ENCODE data around the gene NUTM2B. TPM values are rescaled to one million over a fixed set of nuclear protein-coding genes. Genes with fewer than 3 reads are reported as not detected.

The NUTM2B gene, protein sequence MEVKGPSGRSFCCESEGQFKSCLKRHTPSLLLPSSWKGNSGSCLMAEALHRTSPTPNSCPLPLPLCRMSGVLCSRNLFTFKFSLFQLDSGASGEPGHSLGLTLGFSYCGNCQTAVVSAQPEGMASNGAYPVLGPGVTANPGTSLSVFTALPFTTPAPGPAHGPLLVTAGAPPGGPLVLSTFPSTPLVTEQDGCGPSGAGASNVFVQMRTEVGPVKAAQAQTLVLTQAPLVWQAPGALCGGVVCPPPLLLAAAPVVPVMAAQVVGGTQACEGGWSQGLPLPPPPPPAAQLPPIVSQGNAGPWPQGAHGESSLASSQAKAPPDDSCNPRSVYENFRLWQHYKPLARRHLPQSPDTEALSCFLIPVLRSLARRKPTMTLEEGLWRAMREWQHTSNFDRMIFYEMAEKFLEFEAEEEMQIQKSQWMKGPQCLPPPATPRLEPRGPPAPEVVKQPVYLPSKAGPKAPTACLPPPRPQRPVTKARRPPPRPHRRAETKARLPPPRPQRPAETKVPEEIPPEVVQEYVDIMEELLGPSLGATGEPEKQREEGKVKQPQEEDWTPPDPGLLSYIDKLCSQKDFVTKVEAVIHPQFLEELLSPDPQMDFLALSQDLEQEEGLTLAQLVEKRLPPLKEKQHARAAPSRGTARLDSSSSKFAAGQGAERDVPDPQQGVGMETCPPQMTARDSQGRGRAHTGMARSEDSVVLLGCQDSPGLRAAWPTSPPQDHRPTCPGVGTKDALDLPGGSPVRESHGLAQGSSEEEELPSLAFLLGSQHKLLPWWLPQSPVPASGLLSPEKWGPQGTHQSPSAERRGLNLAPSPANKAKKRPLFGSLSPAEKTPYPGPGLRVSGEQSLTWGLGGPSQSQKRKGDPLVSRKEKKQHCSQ
- 2.8 TPM for total RNA-seq

DNA sequence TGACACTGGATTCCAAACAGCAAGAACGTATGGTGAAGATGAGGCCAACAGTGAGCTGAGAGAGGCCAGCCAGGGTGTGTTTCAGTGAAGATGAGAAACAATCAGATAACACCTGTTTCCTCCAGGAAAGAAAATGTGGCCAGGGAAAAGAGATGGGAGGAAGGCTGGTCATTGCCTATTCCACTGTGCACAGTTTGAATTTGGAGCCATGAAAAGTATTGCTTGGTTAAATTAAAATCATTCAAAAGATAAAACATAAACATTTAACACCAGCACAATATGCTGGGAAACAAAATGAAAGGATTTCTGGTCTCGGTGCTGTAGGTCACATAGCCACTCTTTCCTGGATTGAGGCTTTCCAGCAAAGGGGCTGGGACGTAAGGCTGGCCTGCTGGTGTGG, at the start of gene NUTM2B:
Gene NUTM2B, plus strand, starts transcription at position 301 of the 400 bp plus-strand sequence. CDS start 383 bp downstream, outside the sequence.

Other genes starting within 250 kb of the NUTM2B start
- not detected for gene EIF5AL1, start 190.7 kb upstream of the NUTM2B start, total RNA-seq
- gene SFTPA2, start 142.8 kb upstream of the NUTM2B start, total RNA-seq: 1.3 TPM
- gene SFTPA1, start 92.3 kb upstream of the NUTM2B start, total RNA-seq: not detected
- 0.31 TPM for gene NUTM2E, start 123.5 kb downstream of the NUTM2B start, total RNA-seq
- gene SFTPD, start 245.9 kb downstream of the NUTM2B start, total RNA-seq: 0.94 TPM